Measurements from ENCODE around the gene MZF1.
"Not testable (repeated sequence)": the region's sequence is repeated elsewhere in the genome, so short reads cannot be mapped to it uniquely, and the experiment has no call there.

The MZF1 gene

DNA sequence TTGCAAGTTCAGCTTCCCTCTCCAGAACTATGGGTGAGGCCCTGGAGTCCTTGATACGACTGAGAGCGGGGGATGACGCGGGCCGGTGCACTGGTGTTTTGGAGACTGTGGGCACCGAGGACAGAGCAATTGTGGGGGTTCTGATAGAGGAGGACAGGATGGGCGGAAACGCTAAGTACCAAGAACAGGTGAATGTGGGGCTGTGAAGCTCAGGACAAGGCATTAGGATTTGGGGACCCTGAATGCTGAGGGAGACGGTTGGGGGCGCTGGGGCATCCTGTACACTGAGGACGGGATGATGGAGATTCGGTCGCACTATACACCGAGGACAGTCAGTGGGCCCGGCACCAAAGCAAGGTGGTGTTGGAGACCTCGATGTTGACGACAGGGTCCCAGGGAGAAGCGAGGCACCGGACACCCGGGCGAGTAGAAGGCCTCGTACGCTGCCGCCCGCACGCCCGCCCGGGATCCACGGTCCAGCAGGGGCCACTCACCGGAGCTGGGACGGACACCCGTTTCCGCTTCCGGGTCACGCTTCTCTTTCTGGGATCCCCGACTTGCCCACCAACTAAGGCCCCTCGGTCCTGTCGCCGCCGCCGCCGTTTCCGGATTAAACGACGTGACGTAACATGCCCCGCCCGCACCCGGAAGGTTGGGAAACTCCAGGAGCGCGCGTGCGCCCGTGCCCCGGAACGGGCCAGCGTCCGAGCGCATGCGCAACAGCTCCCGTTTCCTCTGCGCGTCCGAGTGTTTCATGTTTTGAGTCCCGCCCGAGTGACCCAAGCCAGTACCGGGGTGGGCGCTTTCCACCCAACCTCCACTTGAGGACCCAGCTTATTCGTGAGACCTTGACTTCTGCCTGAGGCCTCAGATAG lies 18.4 kb downstream of the MZF1 start, which contains the start of gene CHMP2A:
TSS of gene CHMP2A (minus strand) at position 612 of the 875 bp plus-strand sequence. CDS start 893 bp downstream, outside the sequence.
- DNase-seq = peak; percentile 99

DNA sequence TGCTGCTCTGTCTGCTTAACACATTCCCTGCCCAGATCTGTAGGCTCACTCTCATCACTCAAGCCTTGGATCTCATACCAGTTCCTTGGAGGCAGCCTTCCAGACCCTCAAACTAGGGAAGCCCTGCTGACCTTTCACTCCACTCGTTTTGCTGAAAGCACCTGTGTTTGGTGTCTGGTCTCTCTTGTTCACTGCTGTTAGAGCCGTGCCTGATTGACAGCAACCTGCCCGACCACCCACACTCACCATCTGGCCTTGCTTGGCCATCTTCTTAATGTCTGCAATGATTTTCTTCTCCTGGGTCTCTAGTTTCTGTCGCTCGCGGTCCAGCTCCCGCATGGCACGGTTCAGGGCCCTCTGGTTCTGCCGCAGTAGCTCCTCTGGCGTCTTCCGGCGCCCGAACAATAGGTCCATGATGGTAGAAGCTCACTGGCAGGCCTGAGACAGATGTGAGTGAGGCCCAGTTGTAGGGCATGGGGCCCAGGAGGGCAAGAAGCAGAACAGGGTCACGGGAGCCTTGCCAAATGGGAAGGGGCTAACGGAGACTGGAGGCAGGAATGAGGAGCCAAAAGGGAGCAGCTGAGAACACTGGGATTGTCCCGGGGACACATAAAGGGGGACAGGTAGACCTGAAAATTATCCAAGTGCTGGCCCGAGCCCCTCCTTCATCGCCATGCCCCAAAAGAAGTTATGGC lies 19.2 kb downstream of the MZF1 start:
- DNase-seq = no peak

DNA sequence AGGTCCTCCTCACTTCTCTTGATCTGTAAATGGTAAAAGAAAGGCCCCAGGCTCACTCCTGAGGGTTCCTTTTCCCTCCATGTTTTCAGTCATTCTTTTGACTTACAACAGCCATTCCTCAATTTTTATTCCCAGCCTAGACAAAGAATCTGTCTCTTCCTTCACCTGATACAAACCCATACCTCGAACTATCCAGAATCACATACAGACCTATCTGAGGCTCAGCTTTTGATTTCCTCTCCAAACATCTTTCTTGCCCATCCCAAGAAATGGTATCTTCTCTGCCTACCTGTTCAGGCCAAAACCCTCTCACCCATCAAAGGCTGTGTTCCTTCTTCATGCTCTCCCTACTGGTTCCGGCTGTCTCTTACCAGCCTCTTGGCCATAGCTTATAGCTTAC lies 20.5 kb downstream of the MZF1 start:
- DNase-seq = no peak

DNA sequence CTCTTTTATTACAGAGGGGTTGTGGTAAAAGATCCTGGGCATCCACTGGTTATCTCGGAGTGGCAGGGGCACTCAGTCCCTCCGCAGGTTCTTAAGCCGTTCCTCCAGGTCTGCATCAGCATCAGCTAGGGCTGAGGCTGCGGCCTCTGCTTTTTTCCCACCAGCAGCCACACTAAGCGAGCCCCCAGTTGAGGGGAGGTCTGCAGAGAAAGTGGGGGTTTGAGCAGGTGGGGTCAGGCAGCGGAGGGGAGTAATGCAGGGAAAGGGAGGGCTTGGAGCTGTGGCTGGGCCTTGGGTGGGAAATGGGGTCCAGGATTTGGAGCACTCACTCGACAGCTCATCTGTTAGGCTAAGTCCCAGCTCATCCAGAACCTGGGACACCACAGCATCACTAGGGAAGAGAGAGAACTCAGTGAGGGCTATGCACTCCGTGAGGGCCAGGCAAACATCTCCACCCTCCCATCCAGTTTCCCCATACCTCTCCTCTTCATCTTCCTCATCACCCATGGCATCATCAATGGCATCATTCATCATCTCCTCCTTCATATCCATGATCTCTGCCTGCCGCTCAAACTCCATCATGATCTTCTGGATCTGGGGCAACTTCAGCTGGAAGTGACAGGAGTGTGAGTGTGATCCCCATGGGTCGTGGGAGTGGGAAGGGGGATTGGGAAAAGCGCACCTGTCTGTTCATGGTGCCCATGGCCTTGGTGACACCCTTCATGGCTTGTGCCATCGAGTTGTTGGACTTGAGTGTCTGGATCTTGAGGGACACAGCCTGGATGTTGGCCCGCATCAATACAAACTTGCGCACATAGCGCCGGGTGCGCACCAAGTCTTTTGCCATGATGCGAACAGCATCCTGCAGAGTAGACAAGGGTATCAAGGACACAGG lies 21.3 kb downstream of the MZF1 start:
- no peak for DNase-seq

DNA sequence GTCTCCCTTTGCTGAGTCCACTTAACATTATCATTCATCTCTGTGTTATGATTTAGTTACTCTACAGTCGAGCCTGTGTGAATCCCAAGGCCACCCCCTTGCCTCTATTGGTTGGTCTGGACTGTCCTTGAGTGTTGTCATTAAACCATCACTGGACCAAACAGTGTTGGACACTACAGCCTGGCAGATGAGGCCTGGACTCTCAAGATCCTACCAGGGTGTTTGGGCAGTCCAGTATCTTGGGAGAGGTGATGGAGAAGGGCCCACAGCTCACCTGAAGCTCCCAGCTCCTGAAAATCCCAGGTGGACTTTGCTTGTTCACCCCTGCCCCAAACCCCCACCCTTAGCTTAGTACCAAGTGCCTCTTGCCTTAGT lies 22.0 kb downstream of the MZF1 start:
- no peak for DNase-seq

DNA sequence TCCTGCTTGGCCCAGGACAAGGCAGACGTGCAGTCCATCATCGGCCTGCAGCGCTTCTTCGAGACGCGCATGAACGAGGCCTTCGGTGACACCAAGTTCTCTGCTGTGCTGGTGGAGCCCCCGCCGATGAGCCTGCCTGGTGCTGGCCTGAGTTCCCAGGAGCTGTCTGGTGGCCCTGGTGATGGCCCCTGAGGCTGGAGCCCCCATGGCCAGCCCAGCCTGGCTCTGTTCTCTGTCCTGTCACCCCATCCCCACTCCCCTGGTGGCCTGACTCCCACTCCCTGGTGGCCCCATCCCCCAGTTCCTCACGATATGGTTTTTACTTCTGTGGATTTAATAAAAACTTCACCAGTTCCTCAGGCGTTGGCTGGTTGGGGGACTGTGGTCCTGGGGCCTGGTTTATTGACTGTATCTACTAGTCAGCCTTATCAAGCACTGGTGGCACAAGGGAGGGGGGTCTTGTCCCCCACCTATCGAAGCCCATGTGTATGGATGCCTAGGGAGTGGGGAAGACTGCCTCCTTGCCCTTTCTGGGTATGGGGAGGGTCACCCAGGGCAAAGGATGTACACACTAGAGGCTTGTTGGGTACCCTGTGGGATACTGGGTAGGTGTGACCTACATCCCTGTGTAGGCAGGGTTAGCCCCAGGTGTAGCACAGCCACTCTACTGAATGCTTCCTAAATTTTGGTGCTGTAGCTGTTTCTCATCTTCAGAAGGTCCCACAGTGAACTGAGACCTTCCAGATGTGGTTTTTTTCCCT lies 22.6 kb downstream of the MZF1 start:
- DNase-seq = no peak

DNA sequence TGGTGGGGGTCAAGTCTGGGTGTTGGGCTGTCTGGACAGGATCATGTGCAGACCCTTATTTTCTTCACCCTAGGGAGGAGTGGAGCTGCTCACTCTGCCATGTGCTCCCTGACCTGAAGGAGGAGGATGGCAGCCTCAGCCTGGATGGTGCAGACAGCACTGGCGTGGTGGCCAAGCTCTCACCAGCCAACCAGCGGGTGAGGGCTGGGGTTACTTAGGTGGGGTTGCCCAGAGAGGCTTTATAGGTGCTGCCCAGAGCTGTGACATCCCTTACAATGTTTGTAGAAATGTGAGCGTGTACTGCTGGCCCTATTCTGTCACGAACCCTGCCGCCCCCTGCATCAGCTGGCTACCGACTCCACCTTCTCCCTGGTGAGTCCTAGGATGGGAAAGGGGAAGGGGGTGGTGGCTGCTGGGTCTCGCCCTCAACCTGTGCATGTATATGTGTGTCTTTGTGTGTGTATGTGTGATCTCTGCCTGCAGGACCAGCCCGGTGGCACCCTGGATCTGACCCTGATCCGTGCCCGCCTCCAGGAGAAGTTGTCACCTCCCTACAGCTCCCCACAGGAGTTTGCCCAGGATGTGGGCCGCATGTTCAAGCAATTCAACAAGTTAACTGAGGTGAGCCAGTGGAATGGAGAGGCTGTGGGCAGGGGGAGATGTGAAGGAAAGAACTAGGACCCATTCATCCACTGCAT lies 23.3 kb downstream of the MZF1 start:
- no peak for DNase-seq

DNA sequence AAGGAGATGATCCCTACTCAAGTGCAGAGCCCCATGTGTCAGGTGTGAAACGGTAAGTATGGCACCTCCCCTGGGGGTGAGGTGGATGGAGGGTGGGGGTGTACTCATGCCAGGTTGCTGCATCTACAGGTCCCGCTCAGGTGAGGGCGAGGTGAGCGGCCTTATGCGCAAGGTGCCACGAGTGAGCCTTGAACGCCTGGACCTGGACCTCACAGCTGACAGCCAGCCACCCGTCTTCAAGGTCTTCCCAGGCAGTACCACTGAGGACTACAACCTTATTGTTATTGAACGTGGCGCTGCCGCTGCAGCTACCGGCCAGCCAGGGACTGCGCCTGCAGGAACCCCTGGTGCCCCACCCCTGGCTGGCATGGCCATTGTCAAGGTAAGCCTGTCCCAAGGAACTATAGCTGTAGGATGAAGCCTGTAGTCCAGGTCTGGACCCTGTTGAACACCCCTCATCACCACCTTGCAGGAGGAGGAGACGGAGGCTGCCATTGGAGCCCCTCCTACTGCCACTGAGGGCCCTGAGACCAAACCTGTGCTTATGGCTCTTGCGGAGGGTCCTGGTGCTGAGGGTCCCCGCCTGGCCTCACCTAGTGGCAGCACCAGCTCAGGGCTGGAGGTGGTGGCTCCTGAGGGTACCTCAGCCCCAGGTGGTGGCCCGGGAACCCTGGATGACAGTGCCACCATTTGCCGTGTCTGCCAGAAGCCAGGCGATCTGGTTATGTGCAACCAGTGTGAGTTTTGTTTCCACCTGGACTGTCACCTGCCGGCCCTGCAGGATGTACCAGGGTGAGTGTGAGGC lies 24.1 kb downstream of the MZF1 start:
- DNase-seq = no peak

DNA sequence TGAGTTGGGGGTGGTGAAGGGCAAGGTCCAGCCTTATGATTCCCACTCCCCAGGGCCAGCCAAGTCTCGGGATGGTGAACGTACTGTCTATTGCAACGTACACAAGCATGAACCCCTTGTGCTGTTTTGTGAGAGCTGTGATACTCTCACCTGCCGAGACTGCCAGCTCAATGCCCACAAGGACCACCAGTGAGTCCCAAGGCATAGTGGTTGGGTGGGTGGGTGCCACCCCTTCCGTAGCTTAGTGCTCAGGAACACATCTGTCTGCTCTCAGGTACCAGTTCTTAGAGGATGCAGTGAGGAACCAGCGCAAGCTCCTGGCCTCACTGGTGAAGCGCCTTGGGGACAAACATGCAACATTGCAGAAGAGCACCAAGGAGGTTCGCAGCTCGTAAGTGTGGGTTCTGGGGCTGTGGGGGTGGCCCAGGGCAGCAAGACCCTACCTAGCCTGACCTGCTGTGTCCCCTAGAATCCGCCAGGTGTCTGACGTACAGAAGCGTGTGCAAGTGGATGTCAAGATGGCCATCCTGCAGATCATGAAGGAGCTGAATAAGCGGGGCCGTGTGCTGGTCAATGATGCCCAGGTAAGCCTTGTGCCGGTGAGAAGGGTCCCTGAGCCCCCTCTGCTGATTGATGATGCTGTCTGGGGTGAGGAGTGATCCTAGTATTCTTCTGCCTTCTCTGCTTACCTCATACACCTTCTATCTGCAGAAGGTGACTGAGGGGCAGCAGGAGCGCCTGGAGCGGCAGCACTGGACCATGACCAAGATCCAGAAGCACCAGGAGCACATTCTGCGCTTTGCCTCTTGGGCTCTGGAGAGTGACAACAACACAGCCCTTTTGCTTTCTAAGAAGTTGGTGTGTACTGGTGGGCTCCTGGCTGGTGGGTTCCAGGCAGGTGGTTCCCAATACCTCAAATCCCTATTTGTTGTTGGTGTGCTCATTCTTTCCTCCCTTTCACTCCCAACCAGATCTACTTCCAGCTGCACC lies 25.5 kb downstream of the MZF1 start:
- no peak for DNase-seq

DNA sequence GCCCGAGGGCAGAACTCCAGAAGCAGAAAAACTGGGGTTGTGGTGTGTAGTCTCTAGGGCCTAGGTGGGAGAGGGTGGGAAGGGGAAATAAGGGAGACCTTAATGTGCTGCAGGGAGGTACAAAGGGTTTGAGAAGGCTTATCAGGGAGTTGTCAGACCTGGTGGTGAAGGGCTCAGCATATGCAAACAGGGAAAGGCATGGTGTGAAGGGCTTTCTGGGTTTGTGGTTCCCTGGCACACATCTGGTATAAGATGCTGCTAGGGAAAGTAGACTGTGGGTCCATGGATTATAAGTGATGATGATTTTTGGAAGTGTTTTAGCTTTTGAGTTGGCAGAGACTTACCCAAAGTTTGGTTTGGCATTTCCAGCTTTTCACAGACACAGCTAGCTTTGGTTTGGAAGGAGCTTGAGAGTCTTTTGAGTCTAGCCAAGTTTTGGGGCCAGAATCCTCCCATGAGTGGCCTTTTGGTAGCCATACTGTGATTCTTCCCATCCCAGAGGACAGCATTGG lies 27.1 kb downstream of the MZF1 start:
- DNase-seq = no peak

DNA sequence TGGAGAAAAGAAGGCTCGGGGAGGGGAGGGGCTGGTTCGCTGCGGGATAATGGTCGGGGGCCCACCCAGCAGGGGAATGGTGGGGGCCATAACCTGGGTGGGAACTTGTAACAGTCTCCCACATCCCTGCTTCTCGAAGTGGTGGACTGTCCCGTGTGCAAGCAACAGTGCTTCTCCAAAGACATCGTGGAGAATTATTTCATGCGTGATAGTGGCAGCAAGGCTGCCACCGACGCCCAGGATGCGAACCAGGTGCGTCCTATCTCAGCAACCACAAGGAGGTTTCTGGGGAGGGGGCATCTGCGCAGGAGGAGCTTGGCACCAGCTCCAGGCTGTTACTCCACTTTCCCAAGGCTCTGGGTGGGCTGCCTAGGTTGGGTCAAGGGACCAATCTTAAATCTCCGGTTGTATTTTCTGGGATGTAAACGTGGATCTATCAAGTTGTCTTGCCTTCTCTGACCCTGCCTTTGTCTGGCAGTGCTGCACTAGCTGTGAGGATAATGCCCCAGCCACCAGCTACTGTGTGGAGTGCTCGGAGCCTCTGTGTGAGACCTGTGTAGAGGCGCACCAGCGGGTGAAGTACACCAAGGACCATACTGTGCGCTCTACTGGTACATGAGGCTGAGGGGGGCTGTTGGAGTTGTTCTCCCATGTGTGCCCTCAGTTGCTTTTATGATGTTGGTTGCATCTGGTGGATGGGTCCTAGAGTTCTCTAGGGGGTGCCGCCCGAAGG lies 27.7 kb downstream of the MZF1 start:
- DNase-seq = no peak

DNA sequence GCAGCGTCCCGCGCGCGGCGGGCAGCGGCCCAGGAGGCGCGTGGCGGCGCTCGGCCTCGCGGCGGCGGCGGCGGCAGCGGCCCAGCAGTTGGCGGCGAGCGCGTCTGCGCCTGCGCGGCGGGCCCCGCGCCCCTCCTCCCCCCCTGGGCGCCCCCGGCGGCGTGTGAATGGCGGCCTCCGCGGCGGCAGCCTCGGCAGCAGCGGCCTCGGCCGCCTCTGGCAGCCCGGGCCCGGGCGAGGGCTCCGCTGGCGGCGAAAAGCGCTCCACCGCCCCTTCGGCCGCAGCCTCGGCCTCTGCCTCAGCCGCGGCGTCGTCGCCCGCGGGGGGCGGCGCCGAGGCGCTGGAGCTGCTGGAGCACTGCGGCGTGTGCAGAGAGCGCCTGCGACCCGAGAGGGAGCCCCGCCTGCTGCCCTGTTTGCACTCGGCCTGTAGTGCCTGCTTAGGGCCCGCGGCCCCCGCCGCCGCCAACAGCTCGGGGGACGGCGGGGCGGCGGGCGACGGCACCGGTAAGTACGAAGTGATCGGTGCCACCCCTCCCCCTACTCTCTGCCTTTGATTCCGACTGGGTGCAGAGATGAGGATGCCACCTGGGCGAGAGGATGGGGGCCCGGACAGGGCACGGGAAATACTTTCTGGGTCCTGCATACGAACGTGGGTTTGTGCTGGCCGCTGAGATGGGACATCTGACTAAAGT lies 28.4 kb downstream of the MZF1 start:
- peak; percentile 86 for DNase-seq

DNA sequence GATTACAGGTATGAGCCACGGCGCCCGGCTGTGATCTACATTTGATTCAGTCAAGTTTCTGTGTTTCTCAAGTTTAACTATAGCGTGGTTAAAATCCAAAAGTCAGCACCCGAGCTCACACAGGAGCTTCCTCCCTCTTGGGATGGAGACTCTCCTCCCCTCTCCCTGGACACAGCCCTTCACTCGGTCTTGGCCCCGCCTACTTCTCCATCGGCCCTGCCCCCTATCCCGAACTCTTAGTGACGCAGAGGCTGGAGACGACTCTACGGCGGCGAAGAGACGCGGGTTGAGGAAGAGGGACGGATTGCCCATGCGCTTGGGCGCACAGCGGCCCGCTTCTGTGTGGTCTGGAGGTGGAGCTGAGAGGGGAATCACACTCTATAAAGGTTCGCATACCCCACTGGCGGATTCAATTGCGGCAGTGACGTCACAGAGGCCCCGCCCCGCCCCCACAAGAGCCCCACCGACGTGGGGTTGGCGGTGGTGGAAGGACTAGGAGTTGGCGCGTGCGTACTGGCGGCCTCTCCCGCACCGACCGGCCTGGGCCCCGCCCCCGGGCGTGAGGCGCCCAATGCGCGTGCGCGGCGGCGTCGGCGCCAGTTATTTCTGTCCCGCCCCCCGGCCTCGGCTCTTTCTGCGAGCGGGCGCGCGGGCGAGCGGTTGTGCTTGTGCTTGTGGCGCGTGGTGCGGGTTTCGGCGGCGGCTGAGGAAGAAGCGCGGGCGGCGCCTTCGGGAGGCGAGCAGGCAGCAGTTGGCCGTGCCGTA lies 29.1 kb downstream of the MZF1 start, which contains the start of gene TRIM28:
TSS of gene TRIM28 (plus strand) at position 239 of the 765 bp plus-strand sequence. CDS start 694 bp downstream, outside the sequence.
- DNase-seq = peak; percentile 99

DNA sequence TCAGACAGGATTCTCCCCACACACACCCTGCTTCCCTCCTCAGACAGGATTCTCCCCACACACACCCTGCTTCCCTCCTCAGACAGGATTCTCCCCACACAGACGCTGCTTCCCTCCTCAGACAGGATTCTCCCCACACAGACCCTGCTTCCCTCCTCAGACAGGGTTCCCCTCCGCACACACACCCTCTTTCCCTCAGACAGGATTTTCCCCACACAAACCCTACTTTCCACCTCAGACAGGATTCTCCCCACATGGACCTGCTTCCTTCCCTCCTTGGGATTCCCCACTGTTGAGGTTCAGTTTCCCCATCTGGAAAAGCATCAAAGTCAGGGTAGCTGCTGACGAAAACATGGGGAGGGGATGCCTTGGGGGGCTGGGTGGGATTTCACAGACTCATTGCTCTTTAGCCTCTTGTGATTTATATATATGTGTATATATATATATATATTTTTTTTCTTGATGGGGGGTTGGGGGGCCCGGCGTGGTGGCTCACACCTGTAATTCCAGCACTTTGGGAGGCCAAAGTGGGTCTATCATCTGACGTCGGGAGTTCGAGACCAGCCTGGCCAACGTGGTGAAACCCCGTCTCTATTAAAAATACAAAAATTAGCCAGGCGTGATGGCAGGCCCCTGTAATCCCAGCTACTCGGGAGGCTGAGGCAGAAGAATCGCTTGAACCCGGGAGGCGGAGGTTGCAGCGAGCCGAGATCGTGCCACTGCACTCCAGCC lies 30.3 kb downstream of the MZF1 start:
- not testable (repeated sequence) for DNase-seq

DNA sequence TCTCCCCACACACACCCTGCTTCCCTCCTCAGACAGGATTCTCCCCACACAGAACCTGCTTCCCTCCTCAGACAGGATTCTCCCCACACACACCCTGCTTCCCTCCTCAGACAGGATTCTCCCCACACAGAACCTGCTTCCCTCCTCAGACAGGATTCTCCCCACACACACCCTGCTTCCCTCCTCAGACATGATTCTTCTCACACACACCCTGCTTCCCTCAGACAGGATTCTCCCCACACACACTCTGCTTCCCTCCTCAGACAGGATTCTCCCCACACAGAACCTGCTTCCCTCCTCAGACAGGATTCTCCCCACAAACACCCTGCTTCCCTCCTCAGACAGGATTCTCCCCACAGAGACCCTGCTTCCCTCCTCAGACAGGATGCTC lies 34.0 kb downstream of the MZF1 start:
- DNase-seq = not testable (repeated sequence)

All from suppressor macrophage treated with lipopolysaccharide for 4 hours (primary cell).